ENCODE results near the gene OSBP2. TPM values are rescaled to one million over a fixed set of nuclear protein-coding genes. Genes with fewer than 3 reads are reported as not detected.

OSBP2 gene
- total RNA-seq, 2 donors from 2014 or later: 2.1 to 2.6 TPM

Small RNA genes within 50 kb of the gene (microRNA-seq; reads per million reads assigned to microRNA genes)
- 7.0 to 13.2 reads per million in 2 donors for gene MIR3200 (ENCODE audit: borderline microRNAs expressed in 2 of 2)

Other genes with a start within 250 kb of the OSBP2 start
- gene SEC14L3, start 222.9 kb upstream of the OSBP2 start, total RNA-seq: not detected
- gene SEC14L4, start 189.2 kb upstream of the OSBP2 start, total RNA-seq: under 1 TPM; 0.14 to 0.19 TPM
- under 1 TPM; 0.10 to 0.14 TPM for gene SEC14L6, start 148.1 kb upstream of the OSBP2 start, total RNA-seq
- 1 to 10 TPM; 1.3 to 2.5 TPM for gene GAL3ST1, start 120.2 kb upstream of the OSBP2 start, total RNA-seq
- 10 to 100 TPM; 37.9 to 48.2 TPM for gene PES1, start 103.0 kb upstream of the OSBP2 start, total RNA-seq
- gene TCN2, start 87.7 kb upstream of the OSBP2 start, total RNA-seq: 10 to 100 TPM; 23.4 to 47.3 TPM
- 1 to 10 TPM; 4.4 to 7.8 TPM for gene SLC35E4, start 59.1 kb upstream of the OSBP2 start, total RNA-seq
- 1 to 10 TPM; 6.9 to 8.5 TPM for gene DUSP18, start 27.0 kb upstream of the OSBP2 start, total RNA-seq